Vagina (tissue), 2 donors: ENCODE results near the gene ATP6V0C.

Source experiments
- CTCF ChIP-seq, 3 experiments: fragments of 450-650 bp in 2 of 3; fragments of 200-600 bp in 1 of 3; sonication (generic) in 1 of 3; IDR thresholded peaks; one replicate each; pipeline ENCODE4 v1.5.1; 2017 to 2019; ENCODE audit warnings: antibody characterized with exemption in 3 of 3, mild to moderate bottlenecking in 2 of 3, moderate library complexity in 2 of 3
- POLR2AphosphoS5 ChIP-seq, 2 donors: sonication (generic); formaldehyde crosslinking; IDR thresholded peaks; one replicate each; pipeline ENCODE4 v1.9.0; 2017; ENCODE audit warnings: antibody characterized with exemption in 2 of 2, mild to moderate bottlenecking in 2 of 2, low read depth in 1 of 2; ENCODE audit not compliant: insufficient read depth in 1 of 2

GRCh38 chr16:2531371-2531695 lies 17.6 kb downstream of the ATP6V0C start, which contains the start of gene CEMP1:
- TF ChIP-seq CTCF (IDR thresholded peaks at IDR 0.05) (no peak), POLR2AphosphoS5 (IDR thresholded peaks at IDR 0.05; ENCODE audit: insufficient read depth in 1 of 2, low read depth in 1 of 2) (no peak)
